ENCODE measurements around the gene ZSWIM5.
"Not testable (repeated sequence)": the region's sequence is repeated elsewhere in the genome, so short reads cannot be mapped to it uniquely, and the experiment has no call there.

The ZSWIM5 gene

DNA sequence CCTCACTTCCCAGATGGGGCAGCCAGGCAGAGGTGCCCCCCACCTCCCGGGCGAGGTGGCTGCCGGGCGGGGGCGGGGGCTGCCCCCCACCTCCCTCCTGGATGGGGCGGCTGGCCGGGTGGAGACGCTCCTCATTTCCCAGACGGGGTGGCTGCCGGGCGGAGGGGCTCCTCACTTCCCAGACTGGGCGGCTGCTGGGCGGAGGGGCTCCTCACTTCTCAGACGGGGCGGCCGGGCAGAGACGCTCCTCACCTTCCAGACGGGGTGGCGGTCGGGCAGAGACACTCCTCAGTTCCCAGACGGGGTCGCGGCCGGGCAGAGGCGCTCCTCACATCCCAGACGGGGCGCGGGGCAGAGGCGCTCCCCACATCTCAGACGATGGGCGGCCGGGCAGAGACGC lies 91.2 kb downstream of the ZSWIM5 start:
- H2AK5ac ChIP-seq (ENCODE audit: low read length); H3K4me3 ChIP-seq (ENCODE audit: low read depth, low read length); H2BK5ac ChIP-seq (ENCODE audit: low read depth, low read length, poor library complexity); H3K23ac ChIP-seq (ENCODE audit: low read length); H2AFZ ChIP-seq (ENCODE audit: insufficient read depth, low read length, poor library complexity); H3K4me1 ChIP-seq (ENCODE audit: control insufficient read depth in 1 of 2, insufficient read depth in 2 of 2, low read length in 2 of 2); H2BK120ac ChIP-seq (ENCODE audit: insufficient read depth, low read length, poor library complexity); H3K14ac ChIP-seq (ENCODE audit: low read length); H3K36me3 ChIP-seq (ENCODE audit: control insufficient read depth in 1 of 2, insufficient read depth in 2 of 2, low read length in 2 of 2); H3K79me1 ChIP-seq (ENCODE audit: low read length); H3K4ac ChIP-seq (ENCODE audit: low read depth, low read length); DNase-seq; H4K12ac ChIP-seq (ENCODE audit: low read depth, low read length); H4K8ac ChIP-seq (ENCODE audit: low read depth, low read length); H3K27ac ChIP-seq (ENCODE audit: low read depth, low read length); H3K9ac ChIP-seq (ENCODE audit: low read length); H2BK12ac ChIP-seq (ENCODE audit: low read length); H3K27me3 ChIP-seq (ENCODE audit: insufficient read depth, low read length); H3K9me3 ChIP-seq (ENCODE audit: insufficient read depth, low read depth, low read length); H3K4me2 ChIP-seq (ENCODE audit: low read length); H4K91ac ChIP-seq (ENCODE audit: low read depth, low read length); H3K18ac ChIP-seq (ENCODE audit: low read length); H3K79me2 ChIP-seq (ENCODE audit: control insufficient read depth, insufficient read depth, low read length, poor library complexity): not testable (repeated sequence)
- no CpG with 5 or more reads among the region's 33 CpGs for WGBS (ENCODE audit: extremely low coverage, insufficient coverage, insufficient read length)

DNA sequence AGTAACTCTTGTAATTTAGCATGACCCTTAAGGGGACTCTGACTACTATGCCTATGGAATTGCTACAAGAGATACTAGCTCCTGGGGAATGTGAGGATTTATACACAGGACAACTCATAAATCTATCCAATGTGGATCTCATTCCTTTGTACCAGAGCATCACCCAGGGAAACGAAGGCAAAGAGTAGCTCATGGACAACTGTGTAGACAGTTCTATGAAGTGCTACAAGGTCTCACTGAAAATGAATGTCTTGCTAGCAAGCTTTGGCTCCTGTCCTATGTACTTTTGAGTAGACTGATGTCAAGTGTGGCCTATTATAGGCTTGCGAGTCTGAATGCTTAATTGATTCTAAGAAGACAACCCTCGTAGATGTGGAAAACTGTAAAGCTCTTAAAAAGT lies 93.7 kb downstream of the ZSWIM5 start:
- Histone ChIP-seq H3K9ac (ENCODE audit: low read length) (no peak overlapping the region), H4K12ac (ENCODE audit: low read depth, low read length) (no peak overlapping the region)
- WGBS (ENCODE audit: extremely low coverage, insufficient coverage, insufficient read length): no CpG with 5 or more reads among the region's 3 CpGs

DNA sequence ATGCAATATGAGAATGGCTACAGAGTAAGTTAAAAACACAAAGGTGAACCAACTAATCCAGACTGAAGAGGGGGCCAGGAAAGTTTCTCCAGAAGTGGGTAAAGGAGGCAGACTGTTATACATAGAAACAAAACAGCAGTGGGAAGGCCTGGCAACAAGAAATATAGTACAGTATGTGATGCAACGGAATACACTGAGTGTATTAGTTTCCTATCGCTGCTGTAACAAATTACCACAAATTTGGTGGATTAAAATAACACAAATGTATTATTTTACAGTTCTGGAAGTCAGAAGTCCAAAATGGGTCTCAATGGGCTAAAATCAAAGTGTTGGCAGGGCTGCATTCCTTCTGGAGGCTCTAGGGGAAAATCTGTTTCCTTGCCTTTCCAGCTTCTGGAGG lies 95.2 kb downstream of the ZSWIM5 start:
- H4K12ac ChIP-seq (ENCODE audit: low read depth, low read length): no peak overlapping the region
- H3K14ac ChIP-seq (ENCODE audit: low read length): no peak overlapping the region
- no peak overlapping the region for H3K4me3 ChIP-seq (ENCODE audit: low read depth, low read length)
- no peak for DNase-seq
- H2BK12ac ChIP-seq (ENCODE audit: low read length): no peak overlapping the region
- H2BK120ac ChIP-seq (ENCODE audit: insufficient read depth, low read length, poor library complexity): no peak overlapping the region
- WGBS (ENCODE audit: extremely low coverage, insufficient coverage, insufficient read length): no CpG with 5 or more reads among the region's 2 CpGs
- H3K4me2 ChIP-seq (ENCODE audit: low read length): no peak overlapping the region
- no peak overlapping the region for H3K9ac ChIP-seq (ENCODE audit: low read length)
- peaks cover 5% of the 10 kb centered on the region for H3K9me3 ChIP-seq (ENCODE audit: insufficient read depth, low read depth, low read length)
- H2AK5ac ChIP-seq (ENCODE audit: low read length): no peak overlapping the region
- no peaks in the 10 kb centered on the region for H3K36me3 ChIP-seq (ENCODE audit: control insufficient read depth in 1 of 2, insufficient read depth in 2 of 2, low read length in 2 of 2)
- no peaks in the 10 kb centered on the region for H3K27me3 ChIP-seq (ENCODE audit: insufficient read depth, low read length)
- no peak overlapping the region for H3K27ac ChIP-seq (ENCODE audit: low read depth, low read length)
- no peak overlapping the region for H4K8ac ChIP-seq (ENCODE audit: low read depth, low read length)
- no peak overlapping the region for H3K23ac ChIP-seq (ENCODE audit: low read length)
- no peaks in the 10 kb centered on the region for H3K79me1 ChIP-seq (ENCODE audit: low read length)
- H2BK5ac ChIP-seq (ENCODE audit: low read depth, low read length, poor library complexity): no peak overlapping the region
- no peak overlapping the region for H4K91ac ChIP-seq (ENCODE audit: low read depth, low read length)
- H2AFZ ChIP-seq (ENCODE audit: insufficient read depth, low read length, poor library complexity): no peak overlapping the region
- H3K4me1 ChIP-seq (ENCODE audit: control insufficient read depth in 1 of 2, insufficient read depth in 2 of 2, low read length in 2 of 2): no peaks in the 10 kb centered on the region
- H3K79me2 ChIP-seq (ENCODE audit: control insufficient read depth, insufficient read depth, low read length, poor library complexity): no peaks in the 10 kb centered on the region
- no peak overlapping the region for H3K4ac ChIP-seq (ENCODE audit: low read depth, low read length)
- no peak overlapping the region for H3K18ac ChIP-seq (ENCODE audit: low read length)

More for the DNA sequence above, 93.7 kb downstream of the ZSWIM5 start:
- Histone ChIP-seq H2AFZ (ENCODE audit: insufficient read depth, low read length, poor library complexity) (no peak overlapping the region), H2BK12ac (ENCODE audit: low read length) (no peak overlapping the region), H3K4me2 (ENCODE audit: low read length) (no peak overlapping the region), H3K4me1 (ENCODE audit: control insufficient read depth in 1 of 2, insufficient read depth in 2 of 2, low read length in 2 of 2) (no peaks in the 10 kb centered on the region), H3K27ac (ENCODE audit: low read depth, low read length) (no peak overlapping the region), H2BK120ac (ENCODE audit: insufficient read depth, low read length, poor library complexity) (no peak overlapping the region), H3K9me3 (ENCODE audit: insufficient read depth, low read depth, low read length) (peaks cover 5% of the 10 kb centered on the region), H3K4ac (ENCODE audit: low read depth, low read length) (no peak overlapping the region), H3K23ac (ENCODE audit: low read length) (no peak overlapping the region), H3K4me3 (ENCODE audit: low read depth, low read length) (no peak overlapping the region), H2AK5ac (ENCODE audit: low read length) (no peak overlapping the region), H3K18ac (ENCODE audit: low read length) (no peak overlapping the region), H3K27me3 (ENCODE audit: insufficient read depth, low read length) (no peaks in the 10 kb centered on the region), H3K14ac (ENCODE audit: low read length) (no peak overlapping the region), H4K8ac (ENCODE audit: low read depth, low read length) (no peak overlapping the region), H3K36me3 (ENCODE audit: control insufficient read depth in 1 of 2, insufficient read depth in 2 of 2, low read length in 2 of 2) (no peaks in the 10 kb centered on the region), H2BK5ac (ENCODE audit: low read depth, low read length, poor library complexity) (no peak overlapping the region), H4K91ac (ENCODE audit: low read depth, low read length) (no peak overlapping the region), H3K79me2 (ENCODE audit: control insufficient read depth, insufficient read depth, low read length, poor library complexity) (no peaks in the 10 kb centered on the region), H3K79me1 (ENCODE audit: low read length) (no peaks in the 10 kb centered on the region)
- DNase-seq: no peak

DNA sequence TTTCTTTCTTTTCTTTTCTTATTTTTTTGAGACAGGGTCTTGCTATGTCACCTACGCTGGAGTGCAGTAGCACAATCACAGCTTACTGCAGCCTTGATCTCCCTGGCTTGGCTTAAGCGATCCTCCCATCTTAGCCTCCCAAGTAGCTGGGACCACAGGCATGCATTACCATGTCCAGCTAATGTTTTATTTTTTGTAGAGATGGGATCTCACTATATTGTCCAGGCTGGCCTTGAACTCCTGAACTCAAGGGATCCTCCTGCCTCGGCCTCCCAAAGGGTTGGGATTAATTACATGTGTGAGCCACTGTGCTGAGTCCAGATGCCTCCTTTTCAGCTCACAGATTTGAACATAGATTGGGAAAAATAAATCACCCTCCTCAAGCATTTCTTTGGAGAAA lies 98.6 kb downstream of the ZSWIM5 start:
- no peak overlapping the region for H4K91ac ChIP-seq (ENCODE audit: low read depth, low read length)
- no peak overlapping the region for H2BK120ac ChIP-seq (ENCODE audit: insufficient read depth, low read length, poor library complexity)
- no peak overlapping the region for H4K12ac ChIP-seq (ENCODE audit: low read depth, low read length)
- H3K27me3 ChIP-seq (ENCODE audit: insufficient read depth, low read length): no peaks in the 10 kb centered on the region
- H3K14ac ChIP-seq (ENCODE audit: low read length): no peak overlapping the region
- H2AFZ ChIP-seq (ENCODE audit: insufficient read depth, low read length, poor library complexity): no peak overlapping the region
- no peaks in the 10 kb centered on the region for H3K79me2 ChIP-seq (ENCODE audit: control insufficient read depth, insufficient read depth, low read length, poor library complexity)
- no peaks in the 10 kb centered on the region for H3K79me1 ChIP-seq (ENCODE audit: low read length)
- H3K23ac ChIP-seq (ENCODE audit: low read length): no peak overlapping the region
- no peaks in the 10 kb centered on the region for H3K4me1 ChIP-seq (ENCODE audit: control insufficient read depth in 1 of 2, insufficient read depth in 2 of 2, low read length in 2 of 2)
- no peak overlapping the region for H2BK12ac ChIP-seq (ENCODE audit: low read length)
- WGBS (ENCODE audit: extremely low coverage, insufficient coverage, insufficient read length): no CpG with 5 or more reads among the region's 3 CpGs
- H3K36me3 ChIP-seq (ENCODE audit: control insufficient read depth in 1 of 2, insufficient read depth in 2 of 2, low read length in 2 of 2): no peaks in the 10 kb centered on the region
- no peak overlapping the region for H3K4me2 ChIP-seq (ENCODE audit: low read length)
- H2AK5ac ChIP-seq (ENCODE audit: low read length): no peak overlapping the region
- no peak overlapping the region for H3K27ac ChIP-seq (ENCODE audit: low read depth, low read length)
- no peak overlapping the region for H3K4me3 ChIP-seq (ENCODE audit: low read depth, low read length)
- peaks cover 9% of the 10 kb centered on the region for H3K9me3 ChIP-seq (ENCODE audit: insufficient read depth, low read depth, low read length)
- H3K4ac ChIP-seq (ENCODE audit: low read depth, low read length): no peak overlapping the region
- H3K9ac ChIP-seq (ENCODE audit: low read length): no peak overlapping the region
- no peak overlapping the region for H3K18ac ChIP-seq (ENCODE audit: low read length)
- no peak for DNase-seq
- no peak overlapping the region for H2BK5ac ChIP-seq (ENCODE audit: low read depth, low read length, poor library complexity)
- no peak overlapping the region for H4K8ac ChIP-seq (ENCODE audit: low read depth, low read length)

All from trophoblast cell (in vitro differentiated cells and primary cell).